Measurements from ENCODE around the gene ESR2.

Gene ESR2

GRCh38 chr14:64265222-64265621, 28.9 kb downstream of the ESR2 start:
- peak; percentile 3 for DNase-seq

- DNase-seq = no peak
Observed at GRCh38 chr14:64260418-64260817, 33.8 kb downstream of the ESR2 start.

GRCh38 chr14:64255756-64256155, 38.4 kb downstream of the ESR2 start:
- no peak for DNase-seq

GRCh38 chr14:64253672-64254071, 40.5 kb downstream of the ESR2 start:
- DNase-seq = no peak

GRCh38 chr14:64249363-64249762, 44.8 kb downstream of the ESR2 start:
- no peak for DNase-seq

GRCh38 chr14:64248689-64249088, 45.5 kb downstream of the ESR2 start:
- DNase-seq = no peak

GRCh38 chr14:64247195-64247594, 47.0 kb downstream of the ESR2 start:
- no peak for DNase-seq

- no peak for DNase-seq
Observed at GRCh38 chr14:64246688-64247087, 47.5 kb downstream of the ESR2 start.

- DNase-seq = no peak
Observed at GRCh38 chr14:64245491-64245890, 48.7 kb downstream of the ESR2 start.

- no peak for DNase-seq
Observed at GRCh38 chr14:64244279-64244678, 49.9 kb downstream of the ESR2 start.

GRCh38 chr14:64238631-64239030, 55.5 kb downstream of the ESR2 start:
- DNase-seq = no peak

GRCh38 chr14:64238049-64238448, 56.1 kb downstream of the ESR2 start:
- DNase-seq = no peak

- no peak for DNase-seq
Observed at GRCh38 chr14:64235652-64236640, 58.2 kb downstream of the ESR2 start.

- no peak for DNase-seq
Observed at GRCh38 chr14:64234877-64235651, 59.1 kb downstream of the ESR2 start.

GRCh38 chr14:64233531-64234190, 60.5 kb downstream of the ESR2 start:
- DNase-seq = no peak

- no peak for DNase-seq
Observed at GRCh38 chr14:64232944-64233343, 61.2 kb downstream of the ESR2 start.

- no peak for DNase-seq
Observed at GRCh38 chr14:64232095-64232838, 61.9 kb downstream of the ESR2 start.

GRCh38 chr14:64229489-64229888, 64.7 kb downstream of the ESR2 start:
- no peak for DNase-seq

- DNase-seq = no peak
Observed at GRCh38 chr14:64227856-64228255, 66.3 kb downstream of the ESR2 start.

GRCh38 chr14:64225151-64225757, 68.9 kb downstream of the ESR2 start:
- DNase-seq = no peak

GRCh38 chr14:64221391-64222003, 72.7 kb downstream of the ESR2 start:
- no peak for DNase-seq

- DNase-seq = no peak
Observed at GRCh38 chr14:64220466-64220865, 73.7 kb downstream of the ESR2 start.
